Stimulated activated CD8-positive, alpha-beta memory T cell treated with anti-CD3 and anti-CD28 coated beads, Interleukin-7, amount 100 ng/mL, for 1 hour (primary cell): ENCODE results near the gene INTS11.

Source experiments
- DNase-seq, 2 donors: peaks; one replicate each; pipeline ENCODE4 v3.0.0-alpha.2; 2020; ENCODE audit warnings: low read depth in 2 of 2

INTS11 gene

DNA sequence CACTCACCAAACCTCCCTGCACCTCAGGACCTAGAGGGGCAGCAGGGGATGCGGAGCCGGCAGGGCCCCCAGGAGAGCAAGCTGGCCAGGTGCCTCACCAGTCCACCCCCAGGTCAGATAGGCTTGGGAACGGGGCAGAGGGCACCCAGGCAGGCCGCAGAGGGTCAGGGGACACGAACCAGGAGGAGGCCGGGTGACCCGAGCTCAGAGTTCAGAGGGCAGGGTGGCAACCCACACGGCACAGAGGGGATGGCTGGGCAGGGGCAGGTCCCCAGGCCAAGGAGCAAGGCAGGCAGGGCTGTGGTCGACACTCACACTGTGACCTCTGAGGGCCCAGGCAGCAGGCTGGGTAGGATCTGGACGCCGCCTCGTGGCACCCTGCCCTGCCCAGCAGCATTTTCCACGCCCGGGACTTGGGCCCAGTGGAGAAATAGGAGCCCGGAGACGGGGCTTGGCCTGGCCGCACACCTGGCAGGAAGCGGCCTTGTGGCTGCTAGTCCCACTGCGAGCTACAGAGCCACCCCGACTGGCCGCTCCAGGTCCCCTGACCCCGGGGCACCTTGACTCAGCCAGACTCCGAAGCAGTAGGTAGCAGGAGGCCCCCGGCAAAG lies 19.5 kb upstream of the INTS11 start:
- DNase-seq = no peak

DNA sequence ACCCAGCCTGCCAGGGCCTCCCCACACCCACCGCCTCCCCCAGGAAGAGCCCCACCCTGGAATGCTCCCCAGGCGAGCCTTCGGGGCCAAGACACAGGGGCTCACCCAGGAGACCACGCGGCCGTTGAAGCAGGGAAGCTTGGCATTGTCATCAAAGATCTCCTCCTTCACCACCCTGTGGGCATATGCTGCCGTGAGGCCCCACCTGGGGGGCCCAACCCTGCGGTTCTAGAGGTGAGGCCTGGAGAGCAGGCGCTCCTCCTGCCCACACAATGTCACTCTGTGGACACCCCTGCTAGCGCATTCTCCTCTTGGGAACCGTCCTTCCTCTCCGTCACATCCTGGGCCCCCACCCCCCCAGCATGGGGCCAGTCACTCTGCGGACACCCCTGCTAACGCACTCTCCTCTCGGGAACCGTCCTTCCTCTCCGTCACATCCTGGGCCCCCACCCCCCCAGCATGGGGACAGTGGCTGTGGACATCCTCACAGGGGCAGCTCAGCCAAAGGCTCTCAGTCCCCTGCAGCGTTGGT lies 18.2 kb upstream of the INTS11 start:
- DNase-seq = no peak

DNA sequence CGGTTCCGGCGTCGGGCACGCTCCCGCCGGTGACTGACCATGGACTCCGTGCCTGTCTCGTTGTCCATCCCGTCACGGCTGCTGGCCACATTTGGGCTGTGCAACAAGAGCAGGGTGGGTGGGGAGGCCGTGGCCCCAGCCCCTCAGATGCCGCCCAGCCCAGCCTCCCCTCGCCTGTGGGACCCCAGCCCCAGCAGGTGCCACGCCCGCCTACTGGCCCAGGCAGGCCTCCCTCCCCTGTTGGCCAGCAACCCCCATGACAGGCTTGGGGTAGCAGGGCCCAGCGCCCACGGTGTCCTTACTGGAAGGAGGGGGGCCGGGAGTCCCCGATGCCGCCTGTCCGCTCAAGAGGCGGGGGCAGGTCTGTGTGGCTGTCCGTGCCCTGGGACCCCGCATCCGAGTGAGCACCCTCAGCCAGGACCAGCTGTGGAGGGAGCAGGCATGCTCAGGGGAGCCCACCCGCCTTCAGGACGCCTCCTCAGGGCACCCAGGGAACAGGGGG lies 17.7 kb upstream of the INTS11 start:
- no peak for DNase-seq

DNA sequence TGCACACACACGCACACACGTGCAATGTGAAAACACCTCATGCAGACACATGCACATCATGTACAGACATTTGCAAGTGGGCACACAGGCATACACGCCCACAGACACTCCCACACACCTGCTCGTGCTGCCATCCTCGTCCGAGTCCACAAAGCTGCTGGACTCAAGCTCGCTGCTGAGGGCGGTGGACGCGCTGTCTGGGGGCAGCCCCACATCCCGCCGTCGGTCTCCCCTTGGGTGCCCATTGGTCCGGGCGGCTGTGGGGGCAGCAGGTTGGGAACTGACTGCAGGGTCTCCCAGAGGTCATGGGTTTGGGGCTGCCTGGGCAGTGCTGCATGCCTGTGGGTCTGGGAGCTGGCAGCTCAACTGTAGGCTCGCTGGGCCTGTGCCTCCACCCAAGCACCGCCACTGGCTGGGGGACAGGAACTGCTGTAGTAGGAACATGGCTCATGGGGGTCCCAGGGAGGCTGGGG lies 17.1 kb upstream of the INTS11 start:
- DNase-seq = no peak

DNA sequence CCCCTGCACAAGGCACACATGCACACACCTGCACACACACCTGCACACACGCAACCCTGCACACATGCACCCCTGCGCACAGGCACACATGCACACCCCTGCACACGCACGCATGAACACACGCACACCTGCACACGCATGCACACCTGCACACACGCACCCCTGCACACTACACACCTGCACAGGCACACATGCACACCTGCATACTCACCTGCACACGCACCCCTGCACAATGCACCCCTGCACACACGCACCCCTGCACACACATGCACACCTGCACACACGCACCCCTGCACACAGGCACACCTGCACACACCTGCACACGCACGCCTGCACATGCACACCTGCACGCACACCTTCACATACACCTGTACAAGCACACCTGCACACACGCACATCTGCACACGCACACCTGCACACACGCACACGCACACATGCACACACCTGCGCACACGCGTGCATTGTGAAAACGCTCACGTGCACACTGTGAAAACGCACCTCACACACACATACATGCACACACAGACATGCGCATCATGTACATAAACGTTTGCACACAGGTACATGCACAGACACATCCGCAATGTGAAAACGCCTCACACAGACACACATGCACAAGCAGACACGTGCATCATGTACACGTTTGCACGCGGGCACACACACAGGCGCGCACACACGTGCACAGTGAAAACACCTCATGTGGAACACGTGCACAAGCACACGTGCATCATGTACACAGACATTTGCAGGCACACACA lies 16.5 kb upstream of the INTS11 start:
- no peak for DNase-seq

DNA sequence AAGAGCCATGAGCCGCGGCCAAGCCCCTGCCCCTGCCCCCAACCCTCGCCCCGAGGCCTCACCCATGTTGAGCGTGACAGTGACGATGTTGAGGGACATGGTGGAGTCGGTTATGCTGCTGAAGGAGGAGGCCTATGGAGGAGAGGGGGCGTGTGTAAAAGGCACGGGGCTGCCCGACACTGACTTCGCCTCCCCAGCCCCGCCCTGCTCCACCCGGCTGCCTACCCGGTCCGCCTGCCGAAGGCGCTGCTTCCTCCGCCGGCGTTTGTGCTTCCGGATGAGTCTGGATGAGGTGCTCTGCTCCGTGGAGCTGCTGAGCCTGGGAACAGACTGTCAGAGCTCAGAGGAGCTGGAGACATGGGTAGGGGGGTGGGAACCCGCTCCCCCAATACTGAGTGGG lies 15.7 kb upstream of the INTS11 start:
- no peak for DNase-seq

DNA sequence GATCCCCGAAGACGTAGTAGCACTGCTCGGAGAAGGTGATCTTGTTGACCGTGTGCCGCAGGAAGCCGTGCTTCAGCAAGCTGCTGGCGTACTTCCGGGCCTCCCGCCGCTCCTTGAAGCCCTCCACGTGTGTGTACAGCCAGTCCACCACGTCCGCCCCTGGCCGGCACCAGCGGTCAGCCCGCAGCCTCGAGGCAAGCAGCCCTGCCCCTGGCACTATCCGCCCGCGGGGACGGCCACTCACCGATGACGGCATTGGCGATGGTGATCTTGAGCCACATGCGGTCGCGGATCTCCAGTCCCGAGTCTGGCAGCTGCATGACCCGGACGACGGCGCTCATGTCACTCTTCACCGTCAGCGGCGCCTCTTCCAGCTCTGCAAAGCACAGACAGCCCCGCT lies 13.8 kb upstream of the INTS11 start:
- no peak for DNase-seq

DNA sequence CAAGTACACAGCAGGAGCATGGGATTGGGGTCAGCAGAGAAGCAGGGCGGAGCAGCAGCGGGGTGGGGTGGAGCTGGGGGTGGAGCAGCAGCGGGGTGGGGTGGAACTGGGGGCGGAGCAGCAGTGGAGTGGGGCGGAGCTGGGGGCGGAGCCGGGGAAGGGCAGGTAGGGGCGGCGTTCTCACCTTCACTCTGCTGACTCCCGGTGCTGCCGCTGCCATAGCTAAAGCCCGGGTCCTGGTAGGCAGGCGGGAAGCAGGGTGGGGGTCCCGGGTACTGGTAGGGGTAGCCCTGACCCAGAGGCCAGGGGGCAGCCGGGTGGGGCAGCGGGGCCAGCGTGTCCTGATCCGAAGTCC lies 13.3 kb upstream of the INTS11 start:
- no peak for DNase-seq

DNA sequence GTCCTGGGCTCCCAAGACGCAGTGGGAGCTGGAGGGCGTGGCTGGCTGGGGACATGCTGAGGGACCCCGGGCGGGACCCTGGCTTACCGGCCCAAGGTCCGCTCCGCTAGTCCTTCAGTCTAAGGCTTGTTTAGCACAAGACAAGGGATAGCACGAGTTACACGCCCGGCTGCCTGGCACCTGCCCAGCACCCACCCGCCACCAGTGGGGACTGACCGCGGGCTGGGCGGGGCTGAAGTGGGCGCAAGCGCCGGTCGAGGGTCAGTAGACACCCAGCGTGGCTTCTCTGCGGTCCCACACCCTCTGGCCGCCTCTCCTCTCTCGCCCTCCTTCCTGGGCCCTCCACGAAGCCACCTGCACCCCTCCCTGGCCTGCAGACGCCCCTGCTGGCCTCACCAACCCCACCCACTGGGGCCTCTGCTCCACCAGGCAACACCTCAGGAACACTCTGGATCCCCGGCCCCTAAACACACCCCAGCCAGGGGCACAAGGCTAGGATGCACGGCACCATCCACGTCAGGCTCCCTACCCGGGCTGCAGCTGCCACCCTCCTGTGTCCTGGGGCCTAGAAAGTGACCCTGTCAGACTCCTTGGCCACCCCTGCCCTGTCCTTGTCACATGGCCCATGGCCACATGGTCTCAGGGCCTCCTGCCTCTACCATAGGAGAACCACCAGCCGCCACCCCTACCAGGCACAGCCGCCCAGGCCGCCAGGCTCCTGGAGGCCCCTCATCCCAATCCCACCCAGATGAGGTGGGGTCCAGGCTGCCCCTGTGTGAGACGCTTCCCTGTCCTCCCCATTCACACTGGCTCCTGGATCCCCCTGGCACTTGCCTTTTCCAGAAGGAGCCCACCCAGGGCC lies 12.7 kb upstream of the INTS11 start:
- DNase-seq = no peak

DNA sequence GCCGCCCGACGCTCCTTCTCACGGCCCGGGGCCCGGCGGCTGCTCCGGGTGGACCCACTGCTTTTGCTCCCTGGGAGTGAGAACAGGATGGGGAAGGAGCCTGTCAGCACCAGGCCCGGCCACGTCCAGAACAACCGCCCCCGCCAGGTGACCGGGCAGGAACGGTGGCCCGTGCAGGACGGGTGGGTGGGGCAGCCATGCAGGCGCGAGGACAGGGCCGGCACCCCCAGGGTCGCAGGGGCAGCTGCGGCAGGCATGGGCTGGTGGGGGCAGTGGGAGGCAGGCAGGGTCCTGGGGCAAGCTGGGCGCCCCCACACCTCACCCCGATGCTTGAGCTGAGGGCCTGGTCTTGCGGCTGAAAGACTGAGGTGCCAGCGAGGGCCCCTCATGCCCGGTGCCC lies 12.0 kb upstream of the INTS11 start:
- no peak for DNase-seq

DNA sequence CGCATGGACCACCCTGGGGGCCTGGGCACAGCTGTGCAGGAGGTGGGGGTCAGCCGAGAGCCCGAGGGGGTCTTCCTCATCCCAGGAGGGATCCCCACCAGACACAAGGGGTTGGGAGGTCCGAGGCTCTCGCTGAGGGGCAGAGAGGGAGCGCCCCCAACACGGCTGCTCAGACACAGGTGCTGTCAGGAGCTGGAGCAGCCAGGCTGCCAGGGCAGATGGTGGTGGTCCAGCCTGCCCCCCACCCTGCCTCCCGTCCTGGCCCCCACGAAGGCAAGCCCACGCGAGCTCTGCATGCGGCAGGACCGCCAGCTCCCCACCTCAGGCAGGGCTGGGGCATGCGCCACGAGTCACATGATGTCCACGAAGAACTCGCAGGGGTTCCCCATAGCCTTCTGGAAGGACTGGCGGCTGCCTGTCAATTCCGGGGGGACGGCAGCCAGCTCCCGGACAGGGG lies 11.4 kb upstream of the INTS11 start:
- DNase-seq = no peak

DNA sequence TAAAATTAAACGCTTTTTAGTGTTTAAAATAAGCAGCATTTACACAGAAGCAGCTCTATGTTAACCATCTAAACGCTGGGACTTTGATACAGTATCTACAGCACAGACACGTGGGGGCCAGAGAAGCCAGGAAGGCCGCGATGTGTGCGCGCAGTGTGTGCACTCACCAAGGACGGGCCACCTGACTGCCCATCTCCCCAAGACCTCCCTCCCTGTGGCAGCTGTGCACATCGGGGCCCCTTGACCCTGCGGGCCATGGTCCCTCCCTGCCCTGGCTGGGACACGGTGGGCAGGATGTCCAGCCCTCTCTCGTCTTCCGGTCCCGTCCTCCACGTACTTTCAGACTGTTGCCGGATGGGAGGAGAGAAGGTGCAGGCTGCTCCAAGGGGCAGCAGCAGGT lies 10.8 kb upstream of the INTS11 start:
- no peak for DNase-seq

DNA sequence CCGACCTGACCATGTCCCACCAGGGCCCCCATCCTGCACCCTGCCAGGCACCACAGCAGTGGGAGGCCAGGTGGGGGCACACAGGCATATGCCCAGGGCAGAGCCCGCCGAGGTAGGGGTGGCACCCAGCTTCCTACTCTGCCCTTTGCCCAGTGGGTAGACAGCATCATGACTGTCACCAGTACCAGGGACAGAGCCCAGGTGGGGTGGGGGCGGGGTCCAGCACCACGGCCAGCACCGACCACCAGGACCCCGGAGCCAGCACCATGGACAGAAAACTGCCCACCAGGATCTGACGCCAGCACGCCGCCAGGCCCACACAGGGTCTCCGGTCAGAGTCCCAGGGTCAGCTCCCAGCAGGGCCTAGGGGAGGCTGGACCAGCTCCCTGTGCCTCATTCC lies 10.4 kb upstream of the INTS11 start:
- DNase-seq = no peak

DNA sequence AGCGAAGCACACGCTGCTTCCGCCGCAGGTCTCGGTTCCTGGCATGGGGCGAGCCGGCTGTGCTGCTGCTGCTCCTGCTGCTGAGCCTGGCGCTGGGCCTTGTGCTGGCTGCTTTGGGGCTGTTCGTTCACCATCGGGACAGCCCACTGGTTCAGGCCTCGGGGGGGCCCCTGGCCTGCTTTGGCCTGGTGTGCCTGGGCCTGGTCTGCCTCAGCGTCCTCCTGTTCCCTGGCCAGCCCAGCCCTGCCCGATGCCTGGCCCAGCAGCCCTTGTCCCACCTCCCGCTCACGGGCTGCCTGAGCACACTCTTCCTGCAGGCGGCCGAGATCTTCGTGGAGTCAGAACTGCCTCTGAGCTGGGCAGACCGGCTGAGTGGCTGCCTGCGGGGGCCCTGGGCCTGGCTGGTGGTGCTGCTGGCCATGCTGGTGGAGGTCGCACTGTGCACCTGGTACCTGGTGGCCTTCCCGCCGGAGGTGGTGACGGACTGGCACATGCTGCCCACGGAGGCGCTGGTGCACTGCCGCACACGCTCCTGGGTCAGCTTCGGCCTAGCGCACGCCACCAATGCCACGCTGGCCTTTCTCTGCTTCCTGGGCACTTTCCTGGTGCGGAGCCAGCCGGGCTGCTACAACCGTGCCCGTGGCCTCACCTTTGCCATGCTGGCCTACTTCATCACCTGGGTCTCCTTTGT lies 9.2 kb upstream of the INTS11 start:
- no peak for DNase-seq

DNA sequence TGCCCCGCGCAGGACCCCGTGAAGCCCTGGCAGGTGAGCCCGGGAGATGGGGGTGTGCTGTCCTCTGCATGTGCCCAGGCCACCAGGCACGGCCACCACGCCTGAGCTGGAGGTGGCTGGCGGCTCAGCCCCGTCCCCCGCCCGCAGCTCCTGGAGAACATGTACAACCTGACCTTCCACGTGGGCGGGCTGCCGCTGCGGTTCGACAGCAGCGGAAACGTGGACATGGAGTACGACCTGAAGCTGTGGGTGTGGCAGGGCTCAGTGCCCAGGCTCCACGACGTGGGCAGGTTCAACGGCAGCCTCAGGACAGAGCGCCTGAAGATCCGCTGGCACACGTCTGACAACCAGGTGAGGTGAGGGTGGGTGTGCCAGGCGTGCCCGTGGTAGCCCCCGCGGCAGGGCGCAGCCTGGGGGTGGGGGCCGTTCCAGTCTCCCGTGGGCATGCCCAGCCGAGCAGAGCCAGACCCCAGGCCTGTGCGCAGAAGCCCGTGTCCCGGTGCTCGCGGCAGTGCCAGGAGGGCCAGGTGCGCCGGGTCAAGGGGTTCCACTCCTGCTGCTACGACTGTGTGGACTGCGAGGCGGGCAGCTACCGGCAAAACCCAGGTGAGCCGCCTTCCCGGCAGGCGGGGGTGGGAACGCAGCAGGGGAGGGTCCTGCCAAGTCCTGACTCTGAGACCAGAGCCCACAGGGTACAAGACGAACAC lies 8.5 kb upstream of the INTS11 start:
- no peak for DNase-seq

DNA sequence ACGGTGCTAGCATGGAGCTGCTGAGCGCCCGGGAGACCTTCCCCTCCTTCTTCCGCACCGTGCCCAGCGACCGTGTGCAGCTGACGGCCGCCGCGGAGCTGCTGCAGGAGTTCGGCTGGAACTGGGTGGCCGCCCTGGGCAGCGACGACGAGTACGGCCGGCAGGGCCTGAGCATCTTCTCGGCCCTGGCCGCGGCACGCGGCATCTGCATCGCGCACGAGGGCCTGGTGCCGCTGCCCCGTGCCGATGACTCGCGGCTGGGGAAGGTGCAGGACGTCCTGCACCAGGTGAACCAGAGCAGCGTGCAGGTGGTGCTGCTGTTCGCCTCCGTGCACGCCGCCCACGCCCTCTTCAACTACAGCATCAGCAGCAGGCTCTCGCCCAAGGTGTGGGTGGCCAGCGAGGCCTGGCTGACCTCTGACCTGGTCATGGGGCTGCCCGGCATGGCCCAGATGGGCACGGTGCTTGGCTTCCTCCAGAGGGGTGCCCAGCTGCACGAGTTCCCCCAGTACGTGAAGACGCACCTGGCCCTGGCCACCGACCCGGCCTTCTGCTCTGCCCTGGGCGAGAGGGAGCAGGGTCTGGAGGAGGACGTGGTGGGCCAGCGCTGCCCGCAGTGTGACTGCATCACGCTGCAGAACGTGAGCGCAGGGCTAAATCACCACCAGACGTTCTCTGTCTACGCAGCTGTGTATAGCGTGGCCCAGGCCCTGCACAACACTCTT lies 7.7 kb upstream of the INTS11 start:
- no peak for DNase-seq

DNA sequence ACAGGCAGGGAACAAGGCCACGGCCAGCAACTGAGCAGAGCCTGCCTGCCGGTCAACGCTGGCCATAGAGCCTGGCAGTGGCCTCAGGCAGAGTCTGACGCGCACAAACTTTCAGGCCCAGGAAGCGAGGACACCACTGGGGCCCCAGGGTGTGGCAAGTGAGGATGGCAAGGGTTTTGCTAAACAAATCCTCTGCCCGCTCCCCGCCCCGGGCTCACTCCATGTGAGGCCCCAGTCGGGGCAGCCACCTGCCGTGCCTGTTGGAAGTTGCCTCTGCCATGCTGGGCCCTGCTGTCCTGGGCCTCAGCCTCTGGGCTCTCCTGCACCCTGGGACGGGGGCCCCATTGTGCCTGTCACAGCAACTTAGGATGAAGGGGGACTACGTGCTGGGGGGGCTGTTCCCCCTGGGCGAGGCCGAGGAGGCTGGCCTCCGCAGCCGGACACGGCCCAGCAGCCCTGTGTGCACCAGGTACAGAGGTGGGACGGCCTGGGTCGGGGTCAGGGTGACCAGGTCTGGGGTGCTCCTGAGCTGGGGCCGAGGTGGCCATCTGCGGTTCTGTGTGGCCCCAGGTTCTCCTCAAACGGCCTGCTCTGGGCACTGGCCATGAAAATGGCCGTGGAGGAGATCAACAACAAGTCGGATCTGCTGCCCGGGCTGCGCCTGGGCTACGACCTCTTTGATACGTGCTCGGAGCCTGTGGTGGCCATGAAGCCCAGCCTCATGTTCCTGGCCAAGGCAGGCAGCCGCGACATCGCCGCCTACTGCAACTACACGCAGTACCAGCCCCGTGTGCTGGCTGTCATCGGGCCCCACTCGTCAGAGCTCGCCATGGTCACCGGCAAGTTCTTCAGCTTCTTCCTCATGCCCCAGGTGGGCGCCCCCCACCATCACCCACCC lies 6.9 kb upstream of the INTS11 start, which contains the start of gene TAS1R3:
Gene TAS1R3, plus strand, starts transcription at position 213 of the 898 bp plus-strand sequence. Its CDS starts 66 bp downstream, at position 279.
- no peak for DNase-seq

DNA sequence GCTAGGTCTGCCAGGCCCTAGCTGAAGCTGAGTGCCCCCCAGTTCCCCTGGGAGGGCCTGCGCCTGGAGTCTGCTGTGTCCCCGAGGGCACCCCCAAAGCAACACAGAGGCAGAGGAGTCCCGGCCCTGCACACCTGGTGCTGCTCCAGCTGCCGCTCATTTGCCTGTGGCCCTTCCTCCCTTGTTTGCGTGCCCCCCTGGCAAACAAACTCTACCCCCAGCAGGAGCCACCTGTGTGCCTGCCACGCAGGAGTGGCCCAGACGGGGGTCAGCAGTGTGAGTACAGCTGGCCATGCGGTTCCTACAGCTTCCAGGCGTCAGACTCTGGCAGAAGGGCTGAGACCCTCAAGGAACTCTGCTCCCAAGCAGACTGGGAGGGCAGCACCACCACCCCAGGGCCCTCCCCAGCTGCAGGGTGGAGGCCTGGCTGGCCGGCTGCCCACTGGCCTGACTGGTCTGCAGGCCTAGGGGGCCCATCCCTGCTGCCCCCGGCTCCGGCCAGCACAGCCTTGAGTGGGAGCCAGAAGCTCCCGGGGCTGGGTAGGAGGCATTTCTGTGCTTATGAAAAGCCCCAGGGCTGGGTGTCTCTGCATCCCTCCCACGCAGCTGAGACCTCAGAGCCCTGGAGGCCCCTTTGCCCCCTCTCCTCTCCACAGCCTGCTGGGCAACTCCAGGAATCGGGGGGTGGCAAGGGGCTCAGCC lies 6.1 kb upstream of the INTS11 start:
- no peak for DNase-seq
